Tibial nerve (tissue), 4 donors: ENCODE results near the gene NOC2L. TPM values are rescaled to one million over a fixed set of nuclear protein-coding genes. Genes with fewer than 3 reads are reported as not detected.

Source experiments
- DNase-seq, 2 donors: peaks; one replicate each; pipeline ENCODE4 v3.0.0-alpha.2; 2019; ENCODE audit warnings: low spot score in 2 of 2
- H3K27ac ChIP-seq, 4 donors: fragments of 200-600 bp; sonication (generic) in 3 of 4; one replicate each; pipeline ENCODE4 v1.5.1; 2017 to 2019; ENCODE audit warnings: mild to moderate bottlenecking in 1 of 4
- H3K27me3 ChIP-seq, 2 donors: fragments of 200-600 bp; sonication (generic) in 1 of 2; one replicate each; pipeline versions ENCODE4 v1.5.1 to v1.6.0; 2017 to 2019
- H3K36me3 ChIP-seq, 3 donors: fragments of 200-600 bp; sonication (generic); one replicate each; pipeline ENCODE4 v1.5.1; 2018 to 2019
- H3K4me1 ChIP-seq, 4 donors: fragments of 200-600 bp; sonication (generic) in 3 of 4; one replicate each; pipeline ENCODE4 v1.5.1; 2017 to 2019
- H3K4me3 ChIP-seq, 4 donors: fragments of 200-600 bp; sonication (generic) in 3 of 4; one replicate each; pipeline ENCODE4 v1.5.1; 2017 to 2019; ENCODE audit warnings: mild to moderate bottlenecking in 1 of 4, moderate library complexity in 1 of 4
- H3K9me3 ChIP-seq, 4 donors: fragments of 200-600 bp; sonication (generic) in 3 of 4; one replicate each; pipeline ENCODE4 v1.5.1; 2017 to 2019
- EP300 ChIP-seq, 2 donors: sonication (generic); formaldehyde crosslinking; IDR thresholded peaks; one replicate each; pipeline ENCODE4 v1.6.1; 2017; ENCODE audit warnings: antibody characterized with exemption in 2 of 2, mild to moderate bottlenecking in 1 of 2
- POLR2A ChIP-seq, 2 donors: fragments of 450-650 bp; IDR thresholded peaks; one replicate each; pipeline ENCODE4 v1.6.1; 2017; ENCODE audit warnings: antibody characterized with exemption in 2 of 2, mild to moderate bottlenecking in 2 of 2, moderate library complexity in 2 of 2
- WGBS, 2 donors: methylation state at CpG; one replicate each; pipeline ENCODE4 v1.1.5; 2018; 5-methylcytosine and 5-hydroxymethylcytosine counted together
- total RNA-seq, 4 donors: library from RNA; depleted of rRNA; stranded (reverse); fragments of >200 nt; gene quantifications; one replicate each; pipeline ENCODE4 v1.1.0, GENCODE V29; 2016
- TF ChIP-seq, protein P1 (sequence below), 5 experiments: fragments of 200-600 bp in 3 of 5; fragments of 450-650 bp in 2 of 5; sonication (generic) in 3 of 5; IDR thresholded peaks; one replicate each; pipeline ENCODE4 v1.5.1; 2016 to 2019; ENCODE audit warnings: antibody characterized with exemption in 5 of 5, mild to moderate bottlenecking in 3 of 5, moderate library complexity in 2 of 5

Gene NOC2L
- total RNA-seq, 4 donors from 2014 or later: 28.2 to 54.0 (median 46.4) TPM

DNA sequence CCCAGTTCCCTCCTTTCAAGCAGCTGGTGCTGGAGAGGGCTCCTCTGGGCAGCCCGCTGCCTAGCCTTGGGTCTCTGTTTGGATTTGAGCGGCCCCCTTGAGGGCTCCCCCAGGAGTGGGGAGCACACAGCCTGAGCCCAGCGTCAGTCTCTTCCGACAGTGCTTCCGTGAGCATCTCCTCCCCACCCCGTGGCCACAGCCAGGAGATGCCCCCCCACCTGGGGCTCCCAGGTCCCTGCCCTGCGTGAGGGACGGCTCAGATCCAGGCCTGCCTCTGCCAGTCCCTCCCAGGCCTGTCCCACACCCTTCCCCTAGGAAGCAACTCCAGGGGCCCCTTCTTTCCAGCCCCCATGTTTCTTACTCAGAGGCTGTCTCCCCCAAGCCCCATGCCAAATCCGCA lies 31.8 kb downstream of the NOC2L start:
- Histone ChIP-seq H3K36me3 (no peaks in the 10 kb centered on the region), H3K4me1 (peaks cover 0 to 34% (median 11%) of the 10 kb centered on the region in 4 donors), H3K27me3 (peaks cover 0 to 55% of the 10 kb centered on the region in 2 donors), H3K4me3 (no peak overlapping the region), H3K9me3 (no peaks in the 10 kb centered on the region), H3K27ac (no peak overlapping the region)
- WGBS, 2 donors: 57 to 71% methylated on average over 8 to 9 of the region's 9 CpGs
- no peak for DNase-seq
- TF ChIP-seq EP300 (IDR thresholded peaks at IDR 0.05) (no peak), POLR2A (IDR thresholded peaks at IDR 0.05) (no peak)
- TF ChIP-seq, protein P1, sequence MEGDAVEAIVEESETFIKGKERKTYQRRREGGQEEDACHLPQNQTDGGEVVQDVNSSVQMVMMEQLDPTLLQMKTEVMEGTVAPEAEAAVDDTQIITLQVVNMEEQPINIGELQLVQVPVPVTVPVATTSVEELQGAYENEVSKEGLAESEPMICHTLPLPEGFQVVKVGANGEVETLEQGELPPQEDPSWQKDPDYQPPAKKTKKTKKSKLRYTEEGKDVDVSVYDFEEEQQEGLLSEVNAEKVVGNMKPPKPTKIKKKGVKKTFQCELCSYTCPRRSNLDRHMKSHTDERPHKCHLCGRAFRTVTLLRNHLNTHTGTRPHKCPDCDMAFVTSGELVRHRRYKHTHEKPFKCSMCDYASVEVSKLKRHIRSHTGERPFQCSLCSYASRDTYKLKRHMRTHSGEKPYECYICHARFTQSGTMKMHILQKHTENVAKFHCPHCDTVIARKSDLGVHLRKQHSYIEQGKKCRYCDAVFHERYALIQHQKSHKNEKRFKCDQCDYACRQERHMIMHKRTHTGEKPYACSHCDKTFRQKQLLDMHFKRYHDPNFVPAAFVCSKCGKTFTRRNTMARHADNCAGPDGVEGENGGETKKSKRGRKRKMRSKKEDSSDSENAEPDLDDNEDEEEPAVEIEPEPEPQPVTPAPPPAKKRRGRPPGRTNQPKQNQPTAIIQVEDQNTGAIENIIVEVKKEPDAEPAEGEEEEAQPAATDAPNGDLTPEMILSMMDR (IDR thresholded peaks at IDR 0.05): no peak

DNA sequence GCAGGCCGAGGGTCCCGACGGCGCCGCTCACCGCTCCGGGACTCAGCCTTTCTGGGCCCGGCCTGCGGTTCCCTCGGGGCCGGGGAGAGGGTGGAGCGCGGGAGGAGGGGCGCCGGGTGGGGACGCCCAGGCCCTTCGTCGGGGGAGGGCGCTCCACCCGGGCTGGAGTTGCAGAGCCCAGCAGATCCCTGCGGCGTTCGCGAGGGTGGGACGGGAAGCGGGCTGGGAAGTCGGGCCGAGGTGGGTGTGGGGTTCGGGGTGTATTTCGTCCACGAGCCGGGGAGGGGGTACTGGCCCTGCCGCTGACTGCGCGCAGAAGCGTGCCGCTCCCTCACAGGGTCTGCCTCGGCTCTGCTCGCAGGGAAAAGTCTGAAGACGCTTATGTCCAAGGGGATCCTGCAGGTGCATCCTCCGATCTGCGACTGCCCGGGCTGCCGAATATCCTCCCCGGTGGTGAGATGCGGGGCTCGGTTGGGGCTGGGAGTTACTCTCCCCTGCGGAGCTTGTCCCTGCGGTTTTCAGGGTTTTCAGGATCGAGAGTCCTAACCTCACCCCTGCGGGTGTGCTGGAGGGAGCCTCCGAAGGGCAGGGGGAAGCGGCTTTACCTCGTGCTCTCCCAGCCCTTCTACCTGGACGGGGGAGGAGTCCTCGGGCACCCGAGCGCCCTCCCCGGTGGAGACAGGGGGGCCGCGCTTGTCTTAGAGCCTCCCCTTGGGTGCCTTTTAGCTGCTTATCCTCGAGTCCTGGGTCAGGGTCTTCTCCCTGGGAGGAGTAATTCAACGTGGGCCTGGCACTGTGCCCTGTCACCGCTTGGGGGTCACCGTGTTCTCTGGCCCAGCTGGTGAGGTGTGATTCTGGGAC lies 33.3 kb downstream of the NOC2L start:
- no peak for TF ChIP-seq EP300 (IDR thresholded peaks at IDR 0.05)
- TF ChIP-seq, protein P1 (IDR thresholded peaks at IDR 0.05): no peak
- no peak for TF ChIP-seq POLR2A (IDR thresholded peaks at IDR 0.05)

DNA sequence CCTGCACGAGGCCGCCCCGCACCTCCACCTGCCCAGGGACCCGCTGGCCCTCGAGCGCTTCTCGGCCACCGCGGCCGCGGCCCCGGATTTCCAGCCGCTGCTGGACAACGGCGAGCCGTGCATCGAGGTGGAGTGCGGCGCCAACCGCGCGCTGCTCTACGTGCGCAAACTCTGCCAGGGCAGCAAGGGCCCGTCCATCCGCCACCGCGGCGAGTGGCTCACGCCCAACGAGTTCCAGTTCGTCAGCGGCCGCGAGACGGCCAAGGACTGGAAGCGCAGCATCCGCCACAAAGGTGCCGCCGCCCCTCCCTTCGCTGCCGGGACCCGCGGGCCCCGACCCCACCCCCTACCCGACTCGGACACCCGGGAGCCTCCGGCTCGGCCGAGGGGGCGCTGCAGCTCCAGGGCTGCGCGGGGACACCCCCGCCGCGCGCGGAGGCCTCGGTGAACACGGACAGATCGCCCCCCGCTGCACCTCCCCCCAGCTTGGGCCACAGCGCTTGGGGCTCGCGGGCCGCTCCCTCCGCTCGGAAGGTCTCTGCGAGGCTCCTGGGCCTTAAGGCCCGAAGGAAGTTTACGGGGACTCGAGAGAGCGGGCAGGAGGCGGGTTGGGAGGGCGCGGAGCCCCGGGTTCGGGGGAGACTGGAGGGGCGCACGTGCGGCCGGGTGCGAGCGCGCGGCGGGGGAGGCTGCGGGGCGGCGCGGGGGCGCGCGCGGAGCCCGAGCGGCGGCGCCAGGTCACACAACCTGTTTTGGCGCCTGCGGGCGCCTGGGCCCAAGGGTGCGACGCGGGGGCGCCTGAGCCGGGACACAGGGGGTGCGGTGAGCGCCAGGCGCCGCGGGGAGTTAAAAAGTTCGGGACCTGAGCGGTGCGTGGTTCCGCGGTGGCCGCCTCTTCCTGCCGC lies 34.1 kb downstream of the NOC2L start:
- H3K9me3 ChIP-seq: no peaks in the 10 kb centered on the region
- peak overlapping the region; percentile 43 to 55 (median 46) for H3K4me3 ChIP-seq
- no peak for DNase-seq
- H3K4me1 ChIP-seq: peaks cover 0 to 55% (median 24%) of the 10 kb centered on the region in 4 donors
- TF ChIP-seq EP300 (IDR thresholded peaks at IDR 0.05) (no peak), POLR2A (IDR thresholded peaks at IDR 0.05) (no peak)
- TF ChIP-seq, protein P1 (IDR thresholded peaks at IDR 0.05): no peak
- H3K36me3 ChIP-seq: no peaks in the 10 kb centered on the region
- peaks cover 0 to 62% of the 10 kb centered on the region in 2 donors for H3K27me3 ChIP-seq
- 1% methylated on average over 96 of the region's 120 CpGs; no CpG with 5 or more reads in 1 of the 2 donors for WGBS, 2 donors
- H3K27ac ChIP-seq: peak overlapping the region in 2 of 4 donors; percentile 46 to 79

More for the DNA sequence above, 33.3 kb downstream of the NOC2L start:
- DNase-seq: no peak
- Histone ChIP-seq H3K9me3 (no peaks in the 10 kb centered on the region), H3K4me1 (peaks cover 0 to 46% (median 17%) of the 10 kb centered on the region in 4 donors), H3K27me3 (peaks cover 0 to 54% of the 10 kb centered on the region in 2 donors), H3K4me3 (peak overlapping the region in 3 of 4 donors; percentile 21 to 55 (median 44)), H3K27ac (peak overlapping the region in 1 of 4 donors; percentile 79), H3K36me3 (no peaks in the 10 kb centered on the region)
- WGBS, 2 donors: 9 to 11% methylated on average over 26 to 48 of the region's 65 CpGs

DNA sequence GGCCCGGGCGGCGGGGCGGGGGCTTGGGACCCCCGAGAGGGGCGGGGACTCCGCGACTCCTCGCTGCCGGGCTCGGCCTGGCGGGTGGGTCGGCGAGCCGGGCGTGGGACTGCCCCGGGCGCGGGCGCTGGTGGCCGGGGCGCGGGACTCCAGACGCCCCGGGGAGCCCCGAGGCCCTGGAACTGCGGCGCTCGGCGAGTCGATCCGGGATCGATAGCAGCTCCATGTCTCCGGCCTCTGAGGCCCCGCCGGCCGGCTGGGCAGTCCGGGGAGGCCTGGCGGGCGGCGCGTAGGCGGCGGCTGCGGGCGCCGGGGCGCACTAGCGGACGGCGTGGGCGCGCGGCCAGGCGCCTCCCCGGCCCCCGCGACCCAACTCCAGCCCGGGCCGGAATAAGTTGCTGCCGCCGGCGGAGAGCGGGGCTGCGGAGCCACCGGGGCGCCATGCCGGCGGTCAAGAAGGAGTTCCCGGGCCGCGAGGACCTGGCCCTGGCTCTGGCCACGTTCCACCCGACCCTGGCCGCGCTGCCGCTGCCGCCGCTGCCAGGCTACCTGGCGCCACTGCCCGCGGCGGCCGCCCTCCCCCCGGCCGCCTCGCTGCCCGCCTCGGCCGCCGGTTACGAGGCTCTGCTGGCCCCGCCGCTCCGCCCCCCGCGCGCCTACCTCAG lies 34.9 kb downstream of the NOC2L start:
- Histone ChIP-seq H3K27me3 (peaks cover 0 to 70% of the 10 kb centered on the region in 2 donors), H3K36me3 (no peaks in the 10 kb centered on the region), H3K4me1 (peaks cover 0 to 56% (median 24%) of the 10 kb centered on the region in 4 donors), H3K27ac (peak overlapping the region in 2 of 4 donors; percentile 46 to 79), H3K9me3 (no peaks in the 10 kb centered on the region), H3K4me3 (peak overlapping the region in 3 of 4 donors; percentile 43 to 55 (median 44))
- no peak for DNase-seq
- no peak for TF ChIP-seq EP300 (IDR thresholded peaks at IDR 0.05)
- TF ChIP-seq POLR2A (IDR thresholded peaks at IDR 0.05): no peak
- TF ChIP-seq, protein P1 (IDR thresholded peaks at IDR 0.05): no peak
- WGBS, 2 donors: 0% methylated on average over 11 to 35 of the region's 98 CpGs
